Central memory CD4-positive, alpha-beta T cell (primary cell): ENCODE results near the gene AGAP2.
A peak's percentile ranks its signal among the peaks of the same experiment; 100 is the strongest.

Experiments
- DNase-seq: peaks from one replicate; pipeline ENCODE4 v3.0.0; 2022

AGAP2 gene

GRCh38 chr12:57767305-57767698 is 28.8 kb upstream of the AGAP2 start:
- DNase-seq = no peak

- DNase-seq = no peak
These were observed 28.1 kb upstream of the AGAP2 start, which contains the start of gene CYP27B1 for GRCh38 chr12:57766464-57767304. TSS of gene CYP27B1 (minus strand) at chr12:57767078. CDS start at chr12:57767041, 37 bp downstream.

GRCh38 chr12:57765698-57766463 is 27.3 kb upstream of the AGAP2 start:
- DNase-seq = no peak

- no peak for DNase-seq
These were observed 26.6 kb upstream of the AGAP2 start for GRCh38 chr12:57765003-57765697.

GRCh38 chr12:57764662-57765002 is 26.1 kb upstream of the AGAP2 start:
- no peak for DNase-seq

GRCh38 chr12:57763881-57764661 is 25.5 kb upstream of the AGAP2 start:
- DNase-seq = no peak

- no peak for DNase-seq
These were observed 23.9 kb upstream of the AGAP2 start for GRCh38 chr12:57762463-57762862.

- DNase-seq = no peak
These were observed 23.0 kb upstream of the AGAP2 start for GRCh38 chr12:57761391-57761998.

GRCh38 chr12:57760347-57760982 is 21.9 kb upstream of the AGAP2 start:
- DNase-seq = no peak

- peak; percentile 47 for DNase-seq
These were observed 20.9 kb upstream of the AGAP2 start for GRCh38 chr12:57759360-57759980.

GRCh38 chr12:57758552-57759359 is 20.2 kb upstream of the AGAP2 start:
- DNase-seq = no peak

GRCh38 chr12:57757771-57758170 is 19.2 kb upstream of the AGAP2 start:
- DNase-seq = no peak

GRCh38 chr12:57756406-57757341 is 18.1 kb upstream of the AGAP2 start:
- peak; percentile 66 for DNase-seq

GRCh38 chr12:57755454-57756372 is 17.2 kb upstream of the AGAP2 start:
- peak; percentile 51 for DNase-seq

GRCh38 chr12:57755194-57755453 is 16.6 kb upstream of the AGAP2 start:
- no peak for DNase-seq

GRCh38 chr12:57754411-57755193 is 16.1 kb upstream of the AGAP2 start, which contains the start of gene MARCHF9:
TSS of gene MARCHF9 (plus strand) at chr12:57755103. CDS start at chr12:57755529, 426 bp downstream.
- DNase-seq = peak; percentile 86

GRCh38 chr12:57753756-57754337 is 15.3 kb upstream of the AGAP2 start:
- no peak for DNase-seq
